Mucosa of stomach (tissue), 1 donor: ENCODE results near the gene PTK7.

Experiments
- H3K27me3 ChIP-seq: one replicate; pipeline ENCODE4 v1.7.0; 2013; ENCODE audit warnings: mild to moderate bottlenecking, low read length; ENCODE audit not compliant: control insufficient read depth, insufficient read depth
- H3K36me3 ChIP-seq: one replicate; pipeline ENCODE4 v1.7.0; 2013; ENCODE audit warnings: low read length; ENCODE audit not compliant: control insufficient read depth, insufficient read depth
- H3K4me1 ChIP-seq: one replicate; pipeline ENCODE4 v1.7.0; 2013; ENCODE audit warnings: mild to moderate bottlenecking, low read length; ENCODE audit not compliant: control insufficient read depth, insufficient read depth
- H3K4me3 ChIP-seq: one replicate; pipeline ENCODE4 v1.7.0; 2013; ENCODE audit warnings: low read length
- H3K9ac ChIP-seq: one replicate; pipeline ENCODE4 v1.7.0; 2013; ENCODE audit warnings: mild to moderate bottlenecking, low read length, moderate library complexity
- H3K9me3 ChIP-seq: one replicate; pipeline ENCODE4 v1.7.0; 2013; ENCODE audit warnings: mild to moderate bottlenecking, low read length, moderate library complexity; ENCODE audit not compliant: control insufficient read depth
- donor health status: Pancreatic carcinoma.

The PTK7 gene

GRCh38 chr6:43174263-43175112 is 98.4 kb downstream of the PTK7 start:
- Histone ChIP-seq H3K9ac (peak overlapping the region; percentile 92), H3K4me3 (no peak overlapping the region), H3K36me3 (peaks cover 25% of the 10 kb centered on the region), H3K9me3 (no peaks in the 10 kb centered on the region), H3K27me3 (no peaks in the 10 kb centered on the region), H3K4me1 (peaks cover 32% of the 10 kb centered on the region)

GRCh38 chr6:43175676-43176422 is 99.7 kb downstream of the PTK7 start:
- Histone ChIP-seq H3K9ac (peak overlapping the region; percentile 38), H3K27me3 (no peaks in the 10 kb centered on the region), H3K9me3 (no peaks in the 10 kb centered on the region), H3K4me3 (no peak overlapping the region), H3K36me3 (peaks cover 25% of the 10 kb centered on the region), H3K4me1 (peaks cover 32% of the 10 kb centered on the region)

GRCh38 chr6:43176423-43176786 is 100.3 kb downstream of the PTK7 start:
- H3K4me1 ChIP-seq, result peaks cover 32% of the 10 kb centered on the region
- no peaks in the 10 kb centered on the region for H3K27me3 ChIP-seq
- peaks cover 25% of the 10 kb centered on the region for H3K36me3 ChIP-seq
- H3K4me3 ChIP-seq, result no peak overlapping the region
- H3K9ac ChIP-seq, result no peak overlapping the region
- no peaks in the 10 kb centered on the region for H3K9me3 ChIP-seq

GRCh38 chr6:43178150-43178549 is 102.0 kb downstream of the PTK7 start:
- Histone ChIP-seq H3K9me3 (no peaks in the 10 kb centered on the region), H3K9ac (no peak overlapping the region), H3K27me3 (no peaks in the 10 kb centered on the region), H3K4me1 (peaks cover 34% of the 10 kb centered on the region), H3K36me3 (peaks cover 25% of the 10 kb centered on the region), H3K4me3 (no peak overlapping the region)

- Histone ChIP-seq H3K9me3 (no peaks in the 10 kb centered on the region), H3K4me1 (peaks cover 24% of the 10 kb centered on the region), H3K36me3 (peaks cover 25% of the 10 kb centered on the region), H3K27me3 (no peaks in the 10 kb centered on the region), H3K4me3 (no peak overlapping the region), H3K9ac (no peak overlapping the region)
These were observed 103.1 kb downstream of the PTK7 start for GRCh38 chr6:43178951-43179830.

- H3K4me1 ChIP-seq, result peaks cover 18% of the 10 kb centered on the region
- no peaks in the 10 kb centered on the region for H3K27me3 ChIP-seq
- no peaks in the 10 kb centered on the region for H3K9me3 ChIP-seq
- no peak overlapping the region for H3K4me3 ChIP-seq
- H3K9ac ChIP-seq, result no peak overlapping the region
- peaks cover 25% of the 10 kb centered on the region for H3K36me3 ChIP-seq
These were observed 103.9 kb downstream of the PTK7 start for GRCh38 chr6:43180058-43180457.

- peaks cover 10% of the 10 kb centered on the region for H3K4me1 ChIP-seq
- H3K4me3 ChIP-seq, result no peak overlapping the region
- H3K9me3 ChIP-seq, result no peaks in the 10 kb centered on the region
- no peaks in the 10 kb centered on the region for H3K27me3 ChIP-seq
- H3K9ac ChIP-seq, result no peak overlapping the region
- H3K36me3 ChIP-seq, result peaks cover 17% of the 10 kb centered on the region
These were observed 104.9 kb downstream of the PTK7 start for GRCh38 chr6:43180985-43181384.

GRCh38 chr6:43181621-43181941 is 105.5 kb downstream of the PTK7 start:
- Histone ChIP-seq H3K27me3 (no peaks in the 10 kb centered on the region), H3K4me3 (peak overlapping the region; percentile 60), H3K9ac (peak overlapping the region; percentile 69), H3K9me3 (no peaks in the 10 kb centered on the region), H3K36me3 (peaks cover 13% of the 10 kb centered on the region), H3K4me1 (peaks cover 10% of the 10 kb centered on the region)

GRCh38 chr6:43181942-43182860 is 106.1 kb downstream of the PTK7 start, which contains the start of gene CUL9:
Gene CUL9 (plus strand): TSS chr6:43182196. CDS start chr6:43184311, 2,115 bp downstream.
- peaks cover 8% of the 10 kb centered on the region for H3K36me3 ChIP-seq
- peaks cover 10% of the 10 kb centered on the region for H3K4me1 ChIP-seq

GRCh38 chr6:43183441-43183840 is 107.3 kb downstream of the PTK7 start:
- peaks cover 6% of the 10 kb centered on the region for H3K36me3 ChIP-seq
- H3K9ac ChIP-seq, result no peak overlapping the region
- no peaks in the 10 kb centered on the region for H3K27me3 ChIP-seq
- no peaks in the 10 kb centered on the region for H3K9me3 ChIP-seq
- H3K4me1 ChIP-seq, result peaks cover 10% of the 10 kb centered on the region
- H3K4me3 ChIP-seq, result no peak overlapping the region

More at GRCh38 chr6:43181942-43182860, 106.1 kb downstream of the PTK7 start, which contains the start of gene CUL9:
- Histone ChIP-seq H3K4me3 (peak within 1 kb of the TSS; percentile 60), H3K9ac (peak within 1 kb of the TSS; percentile 69), H3K27me3 (no peaks in the 10 kb centered on the region), H3K9me3 (no peaks in the 10 kb centered on the region)
